Activated CD8-positive, alpha-beta T cell treated with anti-CD3 and anti-CD28 coated beads for 36 hours (primary cell): ENCODE results near the gene UNC5A. TPM values are rescaled to one million over a fixed set of nuclear protein-coding genes. Genes with fewer than 3 reads are reported as not detected.

Source experiments
- ATAC-seq: fragments of 200-7000 bp; cut with Tn5 transposase; one replicate; pipeline ENCODE4 v1.10.0; 2021; ENCODE audit warnings: mild to moderate bottlenecking, moderate library complexity
- CTCF ChIA-PET: fragments of 350-600 bp; sonication (Branson Sonifier 250); formaldehyde crosslinking; loops from one replicate; lab custom pipeline; 2021; ENCODE audit warnings: antibody characterized with exemption; lab: Charles Lee
- POLR2A ChIA-PET: fragments of 350-600 bp; sonication (Branson Sonifier 250); formaldehyde crosslinking; loops from one replicate; lab custom pipeline; 2021; ENCODE audit warnings: antibody characterized with exemption; lab: Charles Lee
- DNase-seq: peaks from one replicate; pipeline ENCODE4 v3.0.0-alpha.2; 2020
- H3K27ac Mint-ChIP-seq: one replicate; pipeline ENCODE4 v1.8.0; 2021; ENCODE audit warnings: mild to moderate bottlenecking, mixed read lengths
- H3K27me3 Mint-ChIP-seq: one replicate; pipeline ENCODE4 v1.8.0; 2021; ENCODE audit warnings: mixed read lengths
- H3K36me3 Mint-ChIP-seq: one replicate; pipeline ENCODE4 v1.8.0; 2021; ENCODE audit warnings: low read depth, mixed read lengths
- H3K4me1 Mint-ChIP-seq: one replicate; pipeline ENCODE4 v1.8.0; 2021; ENCODE audit warnings: low read depth, mixed read lengths
- H3K4me3 Mint-ChIP-seq: one replicate; pipeline ENCODE4 v1.8.0; 2021; ENCODE audit warnings: mild to moderate bottlenecking, moderate library complexity, mixed read lengths
- H3K9me3 Mint-ChIP-seq: one replicate; pipeline ENCODE4 v1.8.0; 2021; ENCODE audit warnings: mixed read lengths
- CTCF ChIP-seq: fragments of 200-600 bp; IDR thresholded peaks from one replicate; pipeline ENCODE4 v1.8.0; 2022; ENCODE audit warnings: antibody characterized with exemption, mild to moderate bottlenecking
- intact Hi-C: fragments of 100-400 bp; cut with micrococcal nuclease; formaldehyde crosslinking; loops from one replicate; pipeline ENCODE4 v1.10.0; 2022
- total RNA-seq, 2 experiments: library from RNA; stranded (reverse); gene quantifications; one replicate each; pipeline ENCODE4 v1.2.3, GENCODE V29; 2021

UNC5A gene
- total RNA-seq, 2 experiments from 2014 or later, result not detected

GRCh38 chr5:176773408-176774035, 36.8 kb upstream of the UNC5A start:
- TF ChIP-seq CTCF, result no peak
- Mint-ChIP-seq H3K9me3 (no peaks in the 10 kb centered on the region), H3K27ac (no peak overlapping the region), H3K4me1 (no peaks in the 10 kb centered on the region), H3K4me3 (no peak overlapping the region), H3K36me3 (no peaks in the 10 kb centered on the region), H3K27me3 (peaks cover 26% of the 10 kb centered on the region)
- DNase-seq (no peak), ATAC-seq (no peak)
- ChIA-PET CTCF (no interaction called here), POLR2A (no interaction called here)
- intact Hi-C loops, result no loop called here

GRCh38 chr5:176774216-176775171, 35.9 kb upstream of the UNC5A start:
- H3K4me3 Mint-ChIP-seq, result no peak overlapping the region
- no peaks in the 10 kb centered on the region for H3K4me1 Mint-ChIP-seq
- no peak for TF ChIP-seq CTCF
- H3K27ac Mint-ChIP-seq, result no peak overlapping the region
- no peaks in the 10 kb centered on the region for H3K9me3 Mint-ChIP-seq
- POLR2A ChIA-PET, result no interaction called here
- H3K27me3 Mint-ChIP-seq, result peaks cover 20% of the 10 kb centered on the region
- intact Hi-C loops, result no loop called here
- no peaks in the 10 kb centered on the region for H3K36me3 Mint-ChIP-seq
- DNase-seq, result no peak
- CTCF ChIA-PET, result no interaction called here
- ATAC-seq, result no peak

GRCh38 chr5:176775409-176775808, 35.0 kb upstream of the UNC5A start:
- no peak overlapping the region for H3K4me3 Mint-ChIP-seq
- no peaks in the 10 kb centered on the region for H3K36me3 Mint-ChIP-seq
- DNase-seq (no peak), ATAC-seq (no peak)
- H3K27me3 Mint-ChIP-seq, result peaks cover 19% of the 10 kb centered on the region
- no peaks in the 10 kb centered on the region for H3K9me3 Mint-ChIP-seq
- H3K4me1 Mint-ChIP-seq, result no peaks in the 10 kb centered on the region
- ChIA-PET CTCF (no interaction called here), POLR2A (no interaction called here)
- intact Hi-C loops, result no loop called here
- no peak for TF ChIP-seq CTCF
- H3K27ac Mint-ChIP-seq, result no peak overlapping the region

- intact Hi-C loops, result no loop called here
- peaks cover 25% of the 10 kb centered on the region for H3K27me3 Mint-ChIP-seq
- no peaks in the 10 kb centered on the region for H3K36me3 Mint-ChIP-seq
- no peaks in the 10 kb centered on the region for H3K4me1 Mint-ChIP-seq
- POLR2A ChIA-PET, result no interaction called here
- ATAC-seq (no peak), DNase-seq (no peak)
- H3K9me3 Mint-ChIP-seq, result no peaks in the 10 kb centered on the region
- H3K27ac Mint-ChIP-seq, result no peak overlapping the region
- no peak for TF ChIP-seq CTCF
- CTCF ChIA-PET, result no interaction called here
- H3K4me3 Mint-ChIP-seq, result no peak overlapping the region
Measured at GRCh38 chr5:176776141-176776865, 34.1 kb upstream of the UNC5A start.
